Upper lobe of left lung (tissue), 4 donors: ENCODE measurements around the gene ATF5.

ENCODE experiments used
- EP300 ChIP-seq, 4 donors: sonication (generic); formaldehyde crosslinking; IDR thresholded peaks; one replicate each; pipeline ENCODE4 v1.5.1; 2017; ENCODE audit warnings: antibody characterized with exemption in 4 of 4, control low read depth in 2 of 4
- POLR2A ChIP-seq, 4 donors: fragments of 450-650 bp; IDR thresholded peaks; one replicate each; pipeline ENCODE4 v1.5.1; 2016 to 2017; ENCODE audit warnings: antibody characterized with exemption in 4 of 4, mild to moderate bottlenecking in 2 of 4
- POLR2AphosphoS5 ChIP-seq, 2 donors: sonication (generic); formaldehyde crosslinking; IDR thresholded peaks; one replicate each; pipeline ENCODE4 v1.5.1; 2017; ENCODE audit warnings: antibody characterized with exemption in 2 of 2
- TF ChIP-seq, protein P1 (sequence below), 6 experiments: fragments of 450-650 bp in 4 of 6; fragments of 200-600 bp in 2 of 6; sonication (generic) in 2 of 6; IDR thresholded peaks; one replicate each; pipeline ENCODE4 v1.5.1; 2016 to 2019; ENCODE audit warnings: antibody characterized with exemption in 6 of 6

DNA sequence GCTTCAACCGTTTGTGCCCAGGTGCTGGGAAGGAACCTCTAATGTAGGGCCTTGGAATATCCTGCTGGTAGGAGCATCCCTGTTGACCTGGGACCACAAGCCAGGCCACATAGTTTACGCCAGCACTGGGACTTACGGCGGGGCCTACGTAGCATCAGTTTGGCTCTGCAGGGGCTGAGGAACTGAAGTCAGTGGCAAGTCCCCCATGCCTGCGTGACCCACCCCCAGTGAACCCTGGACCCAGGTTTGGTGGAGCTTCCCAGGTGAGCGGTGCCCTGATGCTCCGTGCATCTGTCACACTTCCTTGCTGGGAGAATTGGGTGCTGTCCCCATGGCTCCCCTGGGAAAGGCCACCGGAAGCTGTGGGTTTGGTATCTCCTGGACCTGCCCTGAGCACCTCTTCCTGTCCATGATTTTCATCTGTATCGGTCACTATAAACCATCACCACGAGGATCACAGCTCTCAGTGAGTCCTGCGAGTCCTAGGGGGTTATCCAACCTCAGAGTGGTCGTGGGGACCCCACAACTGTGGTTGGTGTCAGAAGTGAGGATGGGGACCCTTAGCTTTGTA, 22.0 kb downstream of the ATF5 start:
- TF ChIP-seq POLR2A (IDR thresholded peaks at IDR 0.05) (no peak), EP300 (IDR thresholded peaks at IDR 0.05) (no peak), POLR2AphosphoS5 (IDR thresholded peaks at IDR 0.05) (no peak)
- TF ChIP-seq, protein P1, sequence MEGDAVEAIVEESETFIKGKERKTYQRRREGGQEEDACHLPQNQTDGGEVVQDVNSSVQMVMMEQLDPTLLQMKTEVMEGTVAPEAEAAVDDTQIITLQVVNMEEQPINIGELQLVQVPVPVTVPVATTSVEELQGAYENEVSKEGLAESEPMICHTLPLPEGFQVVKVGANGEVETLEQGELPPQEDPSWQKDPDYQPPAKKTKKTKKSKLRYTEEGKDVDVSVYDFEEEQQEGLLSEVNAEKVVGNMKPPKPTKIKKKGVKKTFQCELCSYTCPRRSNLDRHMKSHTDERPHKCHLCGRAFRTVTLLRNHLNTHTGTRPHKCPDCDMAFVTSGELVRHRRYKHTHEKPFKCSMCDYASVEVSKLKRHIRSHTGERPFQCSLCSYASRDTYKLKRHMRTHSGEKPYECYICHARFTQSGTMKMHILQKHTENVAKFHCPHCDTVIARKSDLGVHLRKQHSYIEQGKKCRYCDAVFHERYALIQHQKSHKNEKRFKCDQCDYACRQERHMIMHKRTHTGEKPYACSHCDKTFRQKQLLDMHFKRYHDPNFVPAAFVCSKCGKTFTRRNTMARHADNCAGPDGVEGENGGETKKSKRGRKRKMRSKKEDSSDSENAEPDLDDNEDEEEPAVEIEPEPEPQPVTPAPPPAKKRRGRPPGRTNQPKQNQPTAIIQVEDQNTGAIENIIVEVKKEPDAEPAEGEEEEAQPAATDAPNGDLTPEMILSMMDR (IDR thresholded peaks at IDR 0.05), result no peak
